Hepatocyte (in vitro differentiated cells): ENCODE data around the gene TIMM23. TPM values are rescaled to one million over a fixed set of nuclear protein-coding genes. Genes with fewer than 3 reads are reported as not detected.

Experiments used
- DNase-seq: peaks from one replicate; pipeline ENCODE4 v3.0.0-alpha.2; 2016; ENCODE audit warnings: low spot score
- H2AFZ ChIP-seq: fragments of 200-600 bp; sonication (generic); 2 replicates; pipeline ENCODE4 v1.6.0; 2016; ENCODE audit warnings: antibody characterized with exemption, mild to moderate bottlenecking
- H3K27ac ChIP-seq: fragments of 200-600 bp; sonication (generic); 2 replicates; pipeline ENCODE4 v1.5.1; 2016; ENCODE audit warnings: mild to moderate bottlenecking
- H3K27me3 ChIP-seq: fragments of 200-600 bp; sonication (generic); 2 replicates; pipeline ENCODE4 v1.6.1; 2016
- H3K36me3 ChIP-seq: fragments of 200-600 bp; sonication (generic); replicated peaks from 2 replicates; pipeline ENCODE4 v1.5.1; 2016; ENCODE audit warnings: low read depth; ENCODE audit not compliant: insufficient read depth
- H3K4me1 ChIP-seq: fragments of 200-600 bp; sonication (generic); 2 replicates; pipeline ENCODE4 v1.5.1; 2016; ENCODE audit warnings: mild to moderate bottlenecking, moderate library complexity; ENCODE audit not compliant: insufficient read depth
- H3K4me2 ChIP-seq: fragments of 200-600 bp; sonication (generic); 2 replicates; pipeline ENCODE4 v1.6.0; 2016
- H3K4me3 ChIP-seq: fragments of 200-600 bp; sonication (generic); 2 replicates; pipeline ENCODE4 v1.5.1; 2016; ENCODE audit warnings: mild to moderate bottlenecking
- H3K79me2 ChIP-seq: fragments of 200-600 bp; sonication (generic); 2 replicates; pipeline ENCODE4 v1.6.0; 2017; ENCODE audit warnings: mild to moderate bottlenecking
- H3K9me2 ChIP-seq: fragments of 200-600 bp; sonication (generic); replicated peaks from 2 replicates; pipeline ENCODE4 v1.6.0; 2017; ENCODE audit warnings: mild to moderate bottlenecking; ENCODE audit not compliant: insufficient read depth
- H3K9me3 ChIP-seq: fragments of 200-600 bp; sonication (generic); 2 replicates; pipeline ENCODE4 v1.5.1; 2016; ENCODE audit warnings: low read depth, mild to moderate bottlenecking
- H4K20me1 ChIP-seq: fragments of 200-600 bp; sonication (generic); 2 replicates; pipeline ENCODE4 v1.6.0; 2016; ENCODE audit warnings: mild to moderate bottlenecking; ENCODE audit not compliant: insufficient read depth, poor library complexity, severe bottlenecking
- CTCF ChIP-seq: fragments of 200-600 bp; sonication (generic); IDR thresholded peaks from 2 replicates; pipeline ENCODE4 v1.5.1; 2016; ENCODE audit warnings: antibody characterized with exemption, mild to moderate bottlenecking; ENCODE audit not compliant: poor library complexity
- EZH2 ChIP-seq: fragments of 200-600 bp; sonication (generic); IDR thresholded peaks from 2 replicates; pipeline ENCODE4 v1.6.1; 2016; ENCODE audit warnings: antibody characterized with exemption, mild to moderate bottlenecking, borderline replicate concordance
- EZH2phosphoT487 ChIP-seq: fragments of 200-600 bp; sonication (generic); IDR thresholded peaks from one replicate; pipeline ENCODE4 v1.6.1; 2018; ENCODE audit warnings: antibody characterized with exemption, mild to moderate bottlenecking, low read depth, moderate library complexity; ENCODE audit not compliant: unreplicated experiment, severe bottlenecking
- WGBS: methylation state at CpG from one replicate; pipeline ENCODE4 v1.1.6; 2016; ENCODE audit warnings: low lambda C conversion rate; ENCODE audit errors: missing lambda C conversion rate; 5-methylcytosine and 5-hydroxymethylcytosine counted together
- polyA plus RNA-seq: library from polyadenylated mRNA; unstranded; fragments of >200 nt; fragmentation: Nextera tagmentation; extraction: Ambion mirVana; gene quantifications from 2 replicates; pipeline ENCODE4 v1.2.1, GENCODE V29; 2016
- total RNA-seq: library from RNA; depleted of rRNA; stranded (reverse); fragments of >200 nt; gene quantifications from 2 replicates; pipeline ENCODE4 v1.2.3, GENCODE V29; 2014

TIMM23 gene
- total and polyA plus RNA-seq, 2 experiments from 2014 or later, result 80.7 to 122 TPM

GRCh38 chr10:46005383-46005782 is 33.1 kb downstream of the TIMM23 start:
- 89% methylated on average over 4 of the region's 4 CpGs for WGBS
- no peaks in the 10 kb centered on the region for H3K36me3 ChIP-seq
- H3K9me2 ChIP-seq, result no peaks in the 10 kb centered on the region
- no peaks in the 10 kb centered on the region for H4K20me1 ChIP-seq
- no peak for DNase-seq
- H3K27me3 ChIP-seq, result no peaks in the 10 kb centered on the region
- no peaks in the 10 kb centered on the region for H3K9me3 ChIP-seq
- H3K4me3 ChIP-seq, result no peak overlapping the region
- H3K27ac ChIP-seq, result no peak overlapping the region
- no peaks in the 10 kb centered on the region for H3K79me2 ChIP-seq
- H2AFZ ChIP-seq, result no peak overlapping the region
- peaks cover 4% of the 10 kb centered on the region for H3K4me1 ChIP-seq
- no peak overlapping the region for H3K4me2 ChIP-seq
- TF ChIP-seq CTCF (no peak), EZH2phosphoT487 (no peak), EZH2 (no peak)

- no peak for DNase-seq
- Histone ChIP-seq H3K4me1 (peaks cover 4% of the 10 kb centered on the region), H4K20me1 (no peaks in the 10 kb centered on the region), H3K9me3 (no peaks in the 10 kb centered on the region), H3K9me2 (no peaks in the 10 kb centered on the region), H3K27ac (no peak overlapping the region), H3K27me3 (no peaks in the 10 kb centered on the region), H2AFZ (no peak overlapping the region), H3K4me2 (no peak overlapping the region), H3K36me3 (no peaks in the 10 kb centered on the region), H3K79me2 (no peaks in the 10 kb centered on the region), H3K4me3 (no peak overlapping the region)
- no peak for TF ChIP-seq CTCF
- 87% methylated on average over 3 of the region's 3 CpGs for WGBS
Measured at GRCh38 chr10:46006219-46006618, 33.9 kb downstream of the TIMM23 start.

GRCh38 chr10:46012746-46013145 is 40.5 kb downstream of the TIMM23 start:
- H3K79me2 ChIP-seq, result peaks cover 51% of the 10 kb centered on the region

More at GRCh38 chr10:46012746-46013145, 40.5 kb downstream of the TIMM23 start:
- H3K9me3 ChIP-seq, result no peaks in the 10 kb centered on the region
- H3K27ac ChIP-seq, result no peak overlapping the region
- no peaks in the 10 kb centered on the region for H3K9me2 ChIP-seq
- peaks cover 32% of the 10 kb centered on the region for H4K20me1 ChIP-seq
- no peak overlapping the region for H3K4me2 ChIP-seq
- no peak overlapping the region for H2AFZ ChIP-seq
- H3K36me3 ChIP-seq, result no peaks in the 10 kb centered on the region
- no peak overlapping the region for H3K4me3 ChIP-seq
- TF ChIP-seq EZH2, result no peak
- no peak for TF ChIP-seq EZH2phosphoT487
- no peak for TF ChIP-seq CTCF
- H3K27me3 ChIP-seq, result no peaks in the 10 kb centered on the region
- no peaks in the 10 kb centered on the region for H3K4me1 ChIP-seq
- 97% methylated on average over 3 of the region's 3 CpGs for WGBS
- DNase-seq, result no peak
